GM19238 (cell line): ENCODE results near the gene REV3L.
"Not testable (repeated sequence)": the region's sequence is repeated elsewhere in the genome, so short reads cannot be mapped to it uniquely, and the experiment has no call there.

Experiments used
- DNase-seq: peaks from one replicate; pipeline ENCODE4 v3.0.0; 2011; ENCODE audit warnings: low spot score; ENCODE audit not compliant: insufficient read length

REV3L gene

DNA sequence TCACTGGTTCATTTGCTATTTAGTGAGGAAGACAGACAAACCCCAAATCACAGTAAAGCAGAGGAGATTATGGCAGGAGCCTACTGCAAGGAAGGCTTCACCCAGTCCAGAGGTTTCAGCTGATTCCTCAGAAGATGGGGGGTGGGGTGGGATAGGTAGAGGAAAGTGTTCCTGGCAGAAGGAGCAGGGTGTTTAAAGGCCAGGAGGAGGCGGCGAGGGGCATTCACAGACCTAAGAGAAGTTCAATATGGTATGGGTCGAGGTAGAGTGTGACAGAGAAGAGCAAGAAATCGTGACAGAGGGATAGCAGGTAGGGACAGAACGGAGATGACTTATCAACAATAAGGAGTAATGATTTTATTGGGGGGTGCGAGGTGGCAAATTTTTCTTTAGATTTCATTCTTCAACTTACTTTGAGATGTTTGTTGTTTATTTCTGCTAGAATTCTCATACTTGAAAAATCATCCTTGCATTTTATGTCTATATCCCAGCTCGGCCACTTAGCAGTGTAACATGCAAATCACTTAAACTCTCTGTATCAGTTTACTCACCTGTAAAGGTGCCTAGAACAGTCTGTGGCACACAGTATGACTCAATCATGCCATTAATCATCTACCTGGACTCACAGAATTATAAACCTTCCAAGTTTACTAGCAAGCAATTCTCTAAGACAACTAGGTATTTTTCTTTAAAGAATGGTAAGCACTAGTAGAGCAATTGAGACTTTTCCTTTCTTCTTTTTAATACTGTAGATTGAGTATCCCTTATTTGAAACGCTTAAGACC lies 176.7 kb downstream of the REV3L start:
- no peak for DNase-seq

DNA sequence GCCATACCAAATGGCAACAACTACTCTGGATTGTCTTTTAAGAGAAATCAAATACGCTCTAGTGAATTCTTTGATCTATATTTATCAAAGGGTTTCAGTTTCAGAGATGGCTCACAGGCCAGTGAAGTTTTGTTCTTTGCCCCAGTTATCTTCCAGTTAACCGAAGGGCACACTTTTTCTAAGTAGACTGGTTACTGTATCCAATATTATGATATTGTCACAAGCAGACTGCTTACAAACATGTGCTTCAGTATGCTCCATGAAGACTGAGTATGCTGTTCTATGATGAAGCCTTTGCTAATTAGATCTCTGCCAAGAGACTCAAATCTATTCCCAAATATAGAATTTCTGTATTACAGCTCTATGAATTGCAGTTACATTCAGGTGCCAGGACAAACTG lies 181.1 kb downstream of the REV3L start:
- peak; percentile 10 for DNase-seq

- not testable (repeated sequence) for DNase-seq
Measured at GRCh38 chr6:111300938-111301800, 181.8 kb downstream of the REV3L start.

DNA sequence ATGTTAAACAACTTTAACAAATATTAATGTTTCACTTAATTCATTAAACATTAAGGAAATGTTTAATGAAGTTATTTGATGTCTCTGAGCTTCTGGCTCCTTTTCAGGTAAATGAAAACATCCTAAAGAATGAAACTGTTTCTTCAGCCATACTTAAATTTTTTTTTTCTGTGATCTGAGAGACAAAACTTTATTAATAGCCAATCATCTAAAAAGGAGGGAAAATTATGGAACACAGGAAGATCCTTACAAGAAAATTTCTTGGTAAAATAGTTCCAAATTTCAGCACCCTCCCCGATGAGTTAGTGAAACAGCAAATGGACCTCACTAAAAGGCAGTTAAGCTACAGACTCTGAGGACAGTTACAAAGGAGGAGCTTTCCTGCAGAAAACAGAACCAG lies 185.2 kb downstream of the REV3L start:
- no peak for DNase-seq

DNA sequence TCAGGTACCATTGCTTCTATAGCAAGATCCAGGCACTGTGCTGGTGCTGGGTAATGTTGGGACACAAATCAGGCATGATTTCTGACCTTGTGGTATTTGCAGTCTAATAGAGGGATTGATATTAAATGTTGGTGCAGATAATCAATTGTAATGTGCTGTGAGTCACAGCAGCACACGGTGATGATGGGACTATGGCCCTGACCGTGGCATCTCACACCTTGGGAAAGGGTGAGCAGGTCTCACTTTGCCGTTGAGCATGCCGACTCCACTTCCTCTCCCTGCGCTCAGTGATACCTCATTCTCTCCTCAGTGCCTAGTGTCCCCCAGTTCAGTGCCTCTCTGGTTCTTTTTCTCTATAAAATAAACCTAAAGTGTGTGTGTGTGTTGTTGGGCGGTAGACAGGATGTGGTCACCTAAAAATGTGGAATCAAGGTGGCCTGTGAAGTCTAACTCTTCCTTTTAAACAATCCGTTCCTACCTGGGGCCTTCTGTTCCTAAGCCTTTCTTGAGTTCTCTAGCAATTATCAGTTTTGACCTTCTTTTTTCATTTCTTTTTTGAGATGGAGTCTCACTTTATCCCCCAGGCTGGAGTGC lies 188.5 kb downstream of the REV3L start:
- DNase-seq = no peak

DNA sequence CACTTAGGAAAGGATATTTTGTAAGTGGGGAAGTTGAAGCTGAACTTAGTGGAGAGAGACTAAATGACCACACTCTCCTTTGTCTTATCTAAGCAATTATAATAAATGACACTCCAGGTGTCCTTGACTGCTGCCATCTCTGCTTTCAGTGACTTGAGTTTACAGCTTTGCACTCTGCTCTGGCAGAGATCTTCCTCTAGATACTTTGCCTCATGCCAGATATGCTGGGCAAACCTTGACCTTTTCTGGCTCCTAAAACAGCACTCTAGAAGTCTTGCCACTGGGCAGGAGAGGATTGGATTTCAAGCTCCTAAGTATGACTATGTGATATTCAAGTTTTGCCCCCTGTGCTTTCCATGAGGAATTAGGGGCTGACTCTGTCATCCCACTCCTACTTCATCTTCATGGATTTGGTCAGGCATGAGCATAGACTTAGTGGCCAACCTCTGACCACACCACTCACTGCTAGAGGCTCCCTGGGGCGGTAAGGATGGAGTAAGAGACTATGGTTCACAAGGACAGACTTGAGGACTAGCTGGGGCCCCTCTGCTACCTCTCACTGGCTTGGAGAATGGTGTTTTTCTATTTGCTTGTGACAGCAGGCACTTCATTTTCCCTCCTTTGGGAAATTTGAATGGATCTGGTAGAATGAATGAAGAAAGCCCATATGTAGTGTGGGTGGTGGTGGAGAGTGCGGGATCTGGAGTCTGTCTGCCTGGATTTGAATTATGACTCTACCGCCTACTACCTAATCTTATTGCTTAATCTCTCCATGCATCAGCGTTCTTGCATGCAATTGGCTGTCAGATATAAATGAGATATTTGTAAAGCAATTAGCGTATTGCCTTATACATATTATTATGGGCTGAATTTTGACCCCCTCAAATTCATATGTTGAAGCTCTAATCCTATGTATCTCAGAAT lies 191.4 kb downstream of the REV3L start:
- no peak for DNase-seq

DNA sequence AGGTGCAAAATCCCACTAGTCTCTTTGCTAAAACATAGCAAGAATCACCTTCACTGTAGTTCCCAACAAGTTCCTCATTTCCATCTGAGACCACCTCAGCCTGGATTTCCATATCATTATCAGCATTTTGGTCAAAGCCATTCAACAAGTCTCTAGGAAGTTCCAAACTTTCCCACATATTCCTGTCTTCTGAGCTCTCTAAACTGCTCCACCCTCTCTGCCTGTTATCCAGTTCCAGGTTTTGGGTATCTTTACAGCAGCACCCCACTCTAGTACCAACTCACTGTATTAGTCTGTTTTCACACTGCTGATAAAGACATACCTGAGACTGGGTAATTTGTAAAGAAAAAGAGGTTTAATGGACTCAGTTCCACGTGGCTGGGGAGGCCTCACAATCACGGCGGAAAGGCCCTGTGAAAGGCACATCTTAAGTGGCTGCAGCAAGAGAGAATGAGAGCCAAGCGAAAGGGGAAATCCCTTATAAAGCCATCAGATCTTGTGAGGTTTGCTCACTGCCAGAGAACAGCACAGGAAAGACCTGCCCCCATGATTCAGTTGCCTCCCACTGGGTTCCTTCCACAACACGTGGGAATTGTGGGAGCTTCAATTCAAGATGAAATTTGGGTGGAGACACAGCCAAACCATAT lies 192.2 kb downstream of the REV3L start:
- not testable (repeated sequence) for DNase-seq

- DNase-seq = not testable (repeated sequence)
Measured at GRCh38 chr6:111284356-111284755, 198.7 kb downstream of the REV3L start.

- no peak for DNase-seq
Measured at GRCh38 chr6:111283707-111284106, 199.3 kb downstream of the REV3L start.

DNA sequence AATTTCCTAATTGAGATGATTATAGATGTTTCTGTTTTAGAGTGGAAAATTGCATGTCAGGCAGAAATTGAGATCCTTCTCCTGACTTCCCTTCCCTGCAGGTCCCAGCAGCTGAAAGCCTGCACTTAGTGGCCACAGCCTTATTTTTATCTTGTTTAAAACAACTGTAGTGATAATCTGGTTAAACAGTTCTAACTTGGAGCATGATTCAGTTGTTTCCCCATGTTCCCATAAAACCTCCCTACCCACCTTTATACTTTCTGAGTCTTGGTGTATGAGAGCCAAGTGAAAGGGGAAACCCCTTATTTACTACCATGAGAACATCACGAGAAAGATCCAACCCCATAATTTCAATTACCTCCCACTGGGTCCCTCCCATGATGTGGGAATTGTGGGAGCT lies 200.5 kb downstream of the REV3L start:
- no peak for DNase-seq

DNA sequence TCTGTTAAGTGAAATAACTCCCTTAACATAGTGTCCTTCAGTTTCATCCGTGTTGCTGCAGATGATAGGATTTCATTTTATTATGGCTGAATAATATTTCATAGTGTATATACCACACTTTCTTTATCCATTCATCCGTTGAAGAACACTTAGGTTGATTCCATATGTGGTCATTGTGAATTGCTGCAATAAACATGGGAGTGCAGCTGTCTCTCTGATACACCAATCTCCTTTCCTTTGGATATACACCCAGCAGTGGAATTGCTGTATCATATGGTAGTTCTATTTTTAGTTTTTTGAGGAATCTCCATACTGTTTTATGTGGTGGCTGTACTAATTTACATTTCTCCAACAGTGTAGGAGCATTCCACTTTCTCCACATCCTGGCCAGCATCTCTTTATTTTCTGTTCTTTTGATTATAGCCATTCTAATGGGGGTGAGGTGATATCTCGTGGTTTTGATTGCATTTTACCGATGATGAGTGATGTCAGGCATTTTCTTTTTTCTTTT lies 202.5 kb downstream of the REV3L start:
- DNase-seq = no peak

GRCh38 chr6:111278731-111279130 lies 204.3 kb downstream of the REV3L start:
- no peak for DNase-seq

DNA sequence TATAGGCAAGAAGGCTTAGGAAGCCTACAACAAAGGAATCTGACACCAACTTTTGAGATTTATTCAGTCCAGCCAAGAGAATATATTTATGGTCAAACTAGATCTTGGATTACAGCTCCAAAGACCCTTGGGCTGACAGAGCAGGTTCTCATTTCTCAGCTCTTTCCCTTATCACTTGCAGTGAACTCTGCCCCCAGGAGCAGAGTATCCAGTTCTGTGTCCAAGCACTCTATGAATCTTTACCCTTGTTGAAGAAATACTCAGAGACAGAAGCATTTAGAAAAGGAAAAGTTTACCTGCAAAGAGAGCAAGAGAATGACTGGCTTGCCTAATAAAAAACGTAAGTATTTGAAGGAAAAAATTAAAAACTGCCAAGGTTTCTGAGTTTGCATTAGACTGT lies 205.2 kb downstream of the REV3L start:
- DNase-seq = no peak

DNA sequence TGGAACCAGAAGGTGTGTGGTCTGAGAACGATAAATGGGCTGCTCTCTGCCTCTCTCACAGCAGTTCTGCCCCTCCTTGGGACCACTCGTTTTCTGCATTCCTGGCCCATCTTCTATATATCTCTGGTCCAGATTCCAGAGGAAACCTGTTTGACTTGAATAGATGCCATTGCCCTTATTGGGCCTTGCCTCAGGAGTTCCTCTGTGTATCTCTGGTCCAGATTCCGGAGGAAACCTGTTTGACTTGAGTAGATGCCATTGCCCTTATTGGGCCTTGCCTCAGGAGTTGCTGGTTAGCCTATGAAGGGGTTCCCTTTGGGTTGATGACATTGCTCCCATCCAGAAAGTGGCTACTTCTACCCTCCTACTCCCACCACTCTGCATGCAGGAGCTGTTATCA lies 206.3 kb downstream of the REV3L start:
- no peak for DNase-seq

- no peak for DNase-seq
Measured at GRCh38 chr6:111276335-111276734, 206.7 kb downstream of the REV3L start.

DNA sequence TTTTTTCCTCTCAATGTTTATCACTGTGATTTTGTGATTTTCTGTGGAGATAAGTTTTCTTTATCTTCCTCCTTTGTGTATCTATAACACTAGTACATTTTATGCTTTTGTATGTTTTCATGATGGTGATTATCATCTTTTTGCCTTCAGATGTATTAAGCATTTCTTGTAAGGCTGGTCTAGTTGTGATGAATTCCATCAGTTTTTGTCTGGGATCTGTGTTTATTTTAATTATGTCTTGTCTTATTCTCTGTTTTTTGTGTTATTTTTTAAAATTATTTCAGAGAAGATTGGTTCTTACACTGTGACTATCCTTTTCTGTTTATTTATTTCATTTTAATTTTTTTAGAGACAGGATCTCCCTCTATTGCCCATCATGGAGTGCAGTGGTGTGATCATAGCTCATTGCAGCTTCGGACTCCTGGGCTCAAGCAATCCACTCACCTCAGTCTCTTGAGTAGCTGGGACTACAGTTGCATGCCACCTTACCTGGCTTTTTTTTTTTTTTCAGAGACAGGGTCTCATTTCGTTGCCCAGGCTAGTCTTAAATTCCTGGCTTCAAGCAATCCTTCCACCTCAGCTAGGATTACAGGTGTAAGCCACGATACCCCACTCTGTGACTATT lies 208.3 kb downstream of the REV3L start:
- DNase-seq = no peak

DNA sequence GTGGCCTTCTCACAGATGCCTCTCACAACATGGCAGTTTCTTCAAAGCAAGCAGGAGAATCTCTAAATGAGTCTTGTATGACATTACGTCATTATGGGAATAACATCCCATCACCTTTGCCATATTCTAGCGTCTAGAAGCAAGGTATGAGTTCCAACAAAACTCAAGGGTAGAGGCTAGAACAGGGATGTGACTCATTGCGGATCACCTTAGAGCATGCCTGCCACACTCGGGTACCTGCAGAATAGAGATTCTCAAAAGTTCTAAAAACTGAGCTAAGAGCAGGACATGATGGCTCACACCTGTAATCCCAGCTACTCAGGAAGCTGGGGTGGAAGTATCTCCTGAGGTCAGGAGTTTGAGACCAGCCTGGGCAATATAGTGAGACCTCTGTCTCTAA lies 212.9 kb downstream of the REV3L start:
- DNase-seq = no peak

DNA sequence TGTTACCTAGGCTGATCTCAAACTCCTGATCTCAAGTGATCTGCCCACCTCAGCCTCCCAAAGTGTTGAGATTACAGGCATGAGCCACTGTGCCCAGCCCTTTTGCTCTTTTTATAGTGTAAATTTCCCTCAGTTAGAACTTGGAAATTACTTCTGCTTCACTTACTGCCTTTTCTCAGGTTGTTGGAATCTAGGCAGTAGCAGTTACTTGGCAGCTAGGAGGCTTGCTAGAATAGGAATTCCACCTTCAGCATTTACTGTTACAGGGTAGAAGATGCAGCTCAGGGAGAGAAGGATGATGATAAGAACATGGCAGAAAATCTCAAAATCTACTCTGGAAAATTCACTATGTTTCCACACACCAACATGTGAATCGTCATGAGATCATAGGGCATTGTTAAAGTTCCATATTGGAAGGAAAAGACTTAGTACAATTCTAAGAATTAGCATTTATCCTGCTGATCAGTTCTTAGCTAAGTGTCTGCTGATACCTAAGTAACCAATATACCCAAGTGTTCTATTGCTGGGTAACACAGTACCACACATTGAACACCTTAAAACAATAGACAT lies 213.5 kb downstream of the REV3L start:
- no peak for DNase-seq

GRCh38 chr6:111267764-111268333 lies 215.2 kb downstream of the REV3L start:
- no peak for DNase-seq
